UCSD-AML1 (cell line): ENCODE measurements around the gene ST6GALNAC4.
"Not testable (repeated sequence)": the region's sequence is repeated elsewhere in the genome, so short reads cannot be mapped to it uniquely, and the experiment has no call there.

Source experiments
- DNase-seq: peaks from one replicate; lab custom pipeline; 2025; ENCODE audit not compliant: unreplicated experiment; lab: John Stamatoyannopoulos, UW

Gene ST6GALNAC4

GRCh38 chr9:127895811-127896210 lies 21.0 kb downstream of the ST6GALNAC4 start:
- DNase-seq, result no peak

DNA sequence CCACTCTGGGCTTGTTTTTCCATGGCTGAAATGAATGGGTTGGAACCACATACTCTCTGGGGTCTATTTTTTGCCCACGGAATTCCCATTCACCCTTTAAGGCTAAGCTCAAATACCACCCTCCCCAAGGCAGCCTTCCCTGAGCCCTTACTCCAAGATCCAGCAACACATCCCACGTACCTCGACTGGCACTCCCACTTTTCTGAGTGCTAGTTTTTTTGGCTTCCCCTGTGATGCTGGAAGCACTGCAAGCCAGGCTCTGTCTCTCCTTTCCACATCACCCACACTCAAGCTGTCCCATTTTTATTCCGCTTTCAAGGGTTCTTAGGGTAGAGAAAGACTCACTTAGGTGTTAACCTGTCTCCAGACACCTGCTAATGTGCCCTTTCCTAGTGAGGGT lies 23.4 kb downstream of the ST6GALNAC4 start:
- no peak for DNase-seq

- DNase-seq, result no peak
These were observed 24.0 kb downstream of the ST6GALNAC4 start for GRCh38 chr9:127892831-127893230.

GRCh38 chr9:127890053-127890452 lies 26.8 kb downstream of the ST6GALNAC4 start:
- DNase-seq, result no peak

DNA sequence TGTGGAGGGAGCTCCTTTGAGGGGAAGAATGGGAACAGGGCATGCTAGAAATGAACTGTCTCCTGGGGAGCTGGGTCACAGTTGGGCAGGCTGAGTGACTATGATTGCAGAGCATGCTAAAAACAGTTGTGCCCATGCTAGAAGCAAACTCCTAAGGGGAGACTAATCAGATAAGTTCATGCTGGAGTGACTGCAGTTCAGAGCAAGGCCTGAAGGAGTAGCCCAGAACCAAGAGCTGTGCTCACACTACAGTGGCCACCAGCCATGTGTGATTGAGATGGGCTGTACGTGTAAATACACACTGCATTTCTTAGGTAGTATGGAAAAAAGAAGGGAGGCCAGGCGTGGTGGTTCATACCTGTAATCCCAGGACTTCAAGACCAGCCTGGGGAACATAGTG lies 29.0 kb downstream of the ST6GALNAC4 start:
- no peak for DNase-seq

- DNase-seq, result no peak
These were observed 30.4 kb downstream of the ST6GALNAC4 start for GRCh38 chr9:127886401-127886972.

GRCh38 chr9:127885508-127886281 lies 31.1 kb downstream of the ST6GALNAC4 start:
- no peak for DNase-seq

DNA sequence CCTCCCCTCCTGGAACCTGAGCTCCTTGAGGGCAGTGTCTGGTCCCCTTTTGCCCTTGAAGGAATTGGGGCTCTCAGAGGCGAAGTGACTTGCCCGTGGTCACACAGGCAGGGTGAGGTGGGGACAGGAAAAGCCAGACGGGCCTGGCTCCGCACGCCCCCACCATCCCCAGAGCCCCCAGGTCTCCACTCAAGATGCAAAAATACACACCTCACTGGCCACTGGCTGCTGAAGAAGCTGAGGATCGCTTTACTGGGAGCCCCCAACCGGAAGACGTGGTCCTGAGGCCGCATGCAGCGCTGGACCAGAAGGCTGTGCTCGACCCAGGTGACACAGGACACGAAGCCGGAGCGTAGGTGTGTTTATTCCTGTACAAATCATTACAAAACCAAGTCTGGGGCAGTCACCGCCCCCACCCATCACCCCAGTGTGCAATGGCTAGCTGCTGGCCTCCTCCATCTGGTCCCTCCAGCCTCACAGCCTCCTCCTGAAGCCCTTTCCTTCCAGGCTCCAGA lies 31.8 kb downstream of the ST6GALNAC4 start:
- DNase-seq, result no peak

DNA sequence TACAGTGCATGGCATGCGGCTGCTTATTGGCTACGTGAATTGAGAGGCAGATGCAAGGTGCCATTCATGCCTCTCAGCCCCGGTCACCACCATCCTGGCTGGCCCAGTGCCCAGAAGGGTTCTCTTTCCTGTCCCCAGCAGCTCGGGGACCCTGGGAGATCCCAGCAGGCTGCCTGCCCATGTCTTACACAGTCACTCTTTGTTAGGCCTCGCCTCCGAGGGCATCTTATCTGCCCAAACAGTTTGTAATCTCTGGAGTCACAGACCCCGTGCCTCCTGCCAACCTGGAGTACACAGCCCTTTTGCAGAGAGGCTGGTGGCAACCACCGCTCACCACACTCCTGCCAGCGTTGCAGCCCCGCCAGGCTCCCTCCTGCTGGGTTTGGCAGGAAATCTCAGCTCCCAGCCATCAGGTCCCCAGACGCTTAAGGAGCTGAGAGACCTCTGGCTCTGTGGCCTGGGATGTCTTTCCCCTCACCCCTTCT lies 32.4 kb downstream of the ST6GALNAC4 start:
- peak; percentile 48 for DNase-seq

DNA sequence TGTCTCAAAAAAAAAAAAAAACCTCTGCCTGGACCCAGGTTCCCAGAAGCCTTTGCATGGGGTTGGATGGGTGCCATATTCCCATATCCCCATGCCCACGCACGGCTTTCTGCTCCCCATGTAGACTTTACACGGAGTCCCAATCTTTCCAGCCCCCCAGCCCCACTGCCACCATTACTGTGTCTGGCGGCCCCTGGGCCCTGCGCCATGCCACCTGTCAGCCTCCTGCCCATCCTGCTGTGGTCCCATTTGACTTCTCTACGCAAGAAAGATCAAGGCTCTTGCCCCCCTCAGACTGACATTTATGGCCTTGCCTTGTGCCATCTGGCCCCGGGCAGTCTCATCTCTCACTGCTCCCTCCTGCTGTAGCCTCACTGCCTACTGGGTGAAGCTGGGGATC lies 32.9 kb downstream of the ST6GALNAC4 start:
- DNase-seq, result no peak

GRCh38 chr9:127881715-127882114 lies 35.1 kb downstream of the ST6GALNAC4 start:
- not testable (repeated sequence) for DNase-seq

DNA sequence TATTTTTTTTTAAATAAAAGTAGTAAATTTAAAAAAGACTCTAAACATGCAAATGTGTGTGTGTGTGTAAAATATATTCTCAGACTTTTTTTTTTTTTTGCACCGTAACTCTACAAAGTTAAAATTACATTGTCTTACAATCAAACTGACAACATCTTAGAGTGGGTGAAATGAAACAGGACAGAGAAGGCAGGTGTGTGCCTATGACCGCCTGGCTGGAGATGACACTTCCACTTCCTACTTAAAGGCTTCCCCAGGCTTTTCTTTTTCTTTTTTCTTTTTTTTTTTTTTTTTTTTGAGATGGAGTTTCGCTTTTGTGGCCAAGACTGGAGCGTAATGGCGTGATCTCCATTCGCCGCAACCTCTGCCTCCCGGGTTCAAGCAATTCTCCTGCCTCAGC lies 36.7 kb downstream of the ST6GALNAC4 start:
- DNase-seq, result no peak

GRCh38 chr9:127878652-127879390 lies 38.0 kb downstream of the ST6GALNAC4 start:
- DNase-seq, result no peak

GRCh38 chr9:127878001-127878651 lies 38.7 kb downstream of the ST6GALNAC4 start:
- DNase-seq, result no peak

DNA sequence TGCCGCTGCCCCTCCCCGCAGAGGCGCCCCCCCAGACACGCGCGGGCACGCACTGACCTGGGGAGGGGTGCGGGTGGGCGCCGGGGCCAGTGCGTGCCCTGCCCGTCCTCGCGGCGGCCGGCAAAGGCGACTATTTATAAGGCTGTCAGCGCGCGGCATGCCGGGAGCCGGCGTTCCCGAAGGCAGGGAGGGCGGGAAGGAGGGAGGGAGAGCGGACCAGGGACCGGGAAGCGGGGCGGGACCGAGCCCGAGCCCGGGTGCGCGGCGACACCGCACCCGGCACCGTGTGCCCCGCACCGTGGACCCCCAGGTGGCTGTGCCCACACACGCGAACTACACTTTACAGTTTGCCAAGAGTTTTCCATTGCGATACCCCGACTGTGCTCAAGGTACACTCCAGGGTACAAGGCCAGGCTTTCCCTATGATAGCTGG lies 39.3 kb downstream of the ST6GALNAC4 start, which contains the start of gene AK1:
Gene AK1, minus strand, starts transcription at position 110 of the 433 bp plus-strand sequence. CDS start 3,058 bp downstream, outside the sequence.
- no peak for DNase-seq

DNA sequence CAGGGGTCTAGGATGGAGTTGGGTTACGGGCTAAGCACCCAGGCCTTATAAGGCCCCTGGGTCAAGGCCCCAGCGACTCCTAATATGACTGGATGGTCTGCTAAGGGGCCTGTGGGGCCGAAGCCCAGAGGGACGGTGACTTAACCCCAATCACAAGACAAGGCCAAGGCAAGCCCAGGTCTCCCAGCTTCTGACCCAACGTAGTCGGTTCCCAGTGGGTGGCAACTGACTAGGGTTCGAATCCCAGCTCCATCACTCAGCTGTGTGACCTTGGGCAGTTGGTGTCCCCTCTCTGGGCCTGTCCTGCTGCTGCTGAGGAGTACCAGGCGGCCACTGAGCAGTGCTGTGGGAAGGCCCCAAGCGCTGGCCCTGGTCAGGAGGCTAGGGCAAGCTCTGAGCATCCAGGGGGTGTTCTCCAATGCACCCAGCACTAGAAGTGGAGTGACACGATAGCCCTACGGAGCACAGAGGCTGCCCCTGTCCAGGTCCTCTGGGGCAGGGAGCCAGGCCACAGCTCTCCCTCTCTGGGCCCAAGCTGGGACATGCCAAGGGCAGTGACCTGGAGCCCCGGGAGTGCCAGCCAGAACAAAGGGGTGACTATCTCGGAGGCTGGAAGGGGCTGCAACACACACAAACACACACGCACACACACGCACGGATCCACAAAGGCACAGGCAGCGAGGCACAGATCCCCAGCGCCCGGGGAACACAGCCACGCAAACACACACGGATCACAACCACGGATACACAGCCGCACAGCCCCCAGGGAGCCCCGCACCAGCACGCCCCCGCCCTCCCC lies 39.9 kb downstream of the ST6GALNAC4 start:
- DNase-seq, result no peak

DNA sequence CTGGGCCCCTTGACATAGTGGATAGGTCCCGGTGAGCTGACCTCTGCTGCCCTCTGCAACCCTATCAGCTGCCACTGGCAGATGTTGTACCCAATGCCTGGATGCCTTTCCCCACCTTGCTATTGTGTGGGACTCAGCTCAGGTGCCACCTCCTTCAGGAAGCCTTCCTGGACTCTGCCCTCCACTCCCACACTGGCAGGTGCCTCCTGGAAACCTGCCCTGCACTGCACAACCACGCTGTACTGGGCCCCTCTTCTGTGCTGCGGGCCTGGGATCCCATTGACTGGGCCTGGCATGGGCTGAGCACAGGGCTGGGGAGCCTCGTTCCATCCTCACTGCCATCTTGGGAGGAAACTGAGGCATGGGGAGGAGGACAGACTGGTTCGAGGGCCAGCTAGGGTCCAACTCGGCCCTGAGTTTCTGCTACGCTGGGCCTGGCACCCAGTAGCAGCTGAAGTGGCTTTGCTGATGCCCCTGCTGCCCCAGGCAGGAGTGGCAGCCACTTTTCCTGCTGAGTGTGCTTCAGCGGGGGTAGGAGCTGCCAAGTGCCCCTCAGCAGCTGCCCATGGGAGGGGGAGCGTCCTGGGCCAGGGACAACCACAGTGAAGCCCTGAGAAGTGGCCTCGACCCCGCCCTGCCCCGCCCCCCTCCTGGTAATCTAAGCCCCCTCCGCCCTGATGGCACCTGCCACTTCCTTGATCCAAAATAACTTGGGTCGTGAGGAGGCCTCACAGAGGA lies 40.6 kb downstream of the ST6GALNAC4 start:
- DNase-seq, result no peak

DNA sequence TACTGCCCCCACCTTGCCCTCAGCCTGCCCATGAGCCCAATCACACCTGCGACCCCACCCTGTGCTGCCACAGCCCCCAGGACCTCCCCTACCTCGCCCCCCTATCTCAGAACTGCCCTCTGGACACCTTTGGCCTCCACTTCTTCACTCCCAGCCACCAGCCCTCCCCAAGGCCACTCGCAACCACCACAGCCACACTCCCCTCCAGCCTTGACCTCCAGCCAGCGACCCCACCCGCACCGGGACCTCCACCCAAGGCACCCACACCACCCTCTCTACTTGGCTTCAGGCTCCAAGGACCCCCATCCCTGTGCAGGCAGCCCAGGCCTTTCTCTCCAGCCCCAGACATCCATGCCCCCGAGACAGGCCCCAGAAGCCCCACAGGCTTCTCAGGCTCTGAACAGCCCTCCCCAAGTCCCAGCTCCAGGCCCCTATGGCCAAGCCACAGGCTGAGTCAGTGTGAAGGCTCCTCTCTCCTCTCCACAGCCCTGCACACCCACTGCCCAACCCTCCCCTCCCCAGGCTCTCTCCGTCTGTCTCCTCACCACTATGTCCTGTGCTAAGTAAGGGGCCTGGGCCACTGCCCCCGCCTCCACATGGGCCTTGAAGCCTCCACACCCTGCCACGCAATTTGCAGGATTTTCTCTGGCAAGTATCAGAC lies 41.4 kb downstream of the ST6GALNAC4 start:
- DNase-seq, result no peak
